PC-3 (cell line): Measurements from ENCODE around the gene STRIP2. TPM values are rescaled to one million over a fixed set of nuclear protein-coding genes. Genes with fewer than 3 reads are reported as not detected.

ENCODE experiments used
- ATAC-seq: fragments of 200-7000 bp; cut with Tn5 transposase; 2 replicates; pipeline ENCODE4 v1.9.1; 2020; ENCODE audit warnings: mild to moderate bottlenecking, moderate library complexity
- BruUV-seq: library from RNA; stranded (reverse); fragments of 400-500 nt; replicated peaks from 2 replicates; lab custom pipeline; 2021; lab: Mats Ljungman, UMichigan
- CTCF ChIA-PET: fragments of 300-600 bp; sonication (Branson Sonifier 250); formaldehyde crosslinking; loops from one replicate; lab custom pipeline; 2022; ENCODE audit warnings: antibody characterized with exemption; lab: Charles Lee
- POLR2A ChIA-PET: fragments of 300-600 bp; sonication (Branson Sonifier 250); formaldehyde crosslinking; loops from one replicate; lab custom pipeline; 2022; ENCODE audit warnings: antibody characterized with exemption; ENCODE audit not compliant: unreplicated experiment; lab: Charles Lee
- DNase-seq: peaks from one replicate; pipeline ENCODE4 v3.0.0-alpha.2; 2015
- H2AFZ ChIP-seq: fragments of 300-600 bp; sonication (generic); 2 replicates; pipeline ENCODE4 v1.6.0; 2016; ENCODE audit warnings: antibody characterized with exemption, low read length
- H3F3A ChIP-seq: fragments of 300-600 bp; sonication (generic); one replicate; pipeline ENCODE4 v1.6.0; 2017; ENCODE audit warnings: antibody characterized with exemption, low read length, control low read depth, mild to moderate bottlenecking; ENCODE audit not compliant: unreplicated experiment
- H3K27ac ChIP-seq: fragments of 300-600 bp; sonication (generic); 2 replicates; pipeline ENCODE4 v1.5.1; 2016; ENCODE audit warnings: mild to moderate bottlenecking, low read length
- H3K27me3 ChIP-seq: fragments of 300-600 bp; sonication (generic); 2 replicates; pipeline ENCODE4 v1.6.1; 2016; ENCODE audit warnings: low read length, mixed read lengths
- H3K36me3 ChIP-seq: fragments of 300-600 bp; sonication (generic); 2 replicates; pipeline ENCODE4 v1.6.1; 2016; ENCODE audit warnings: low read depth, mixed run types, low read length, mixed read lengths
- H3K4me1 ChIP-seq: fragments of 300-600 bp; sonication (generic); 2 replicates; pipeline ENCODE4 v1.5.1; 2016; ENCODE audit warnings: low read length; ENCODE audit not compliant: insufficient read depth
- H3K4me2 ChIP-seq: fragments of 300-600 bp; sonication (generic); 2 replicates; pipeline ENCODE4 v1.6.0; 2016; ENCODE audit warnings: low read length
- H3K4me3 ChIP-seq: fragments of 300-600 bp; sonication (generic); 2 replicates; pipeline ENCODE4 v1.5.1; 2016; ENCODE audit warnings: mild to moderate bottlenecking, low read length, mixed read lengths
- H3K79me2 ChIP-seq: fragments of 300-600 bp; sonication (generic); 2 replicates; pipeline ENCODE4 v1.6.1; 2017; ENCODE audit warnings: low read length, mixed read lengths
- H3K9ac ChIP-seq: fragments of 300-600 bp; sonication (generic); 2 replicates; pipeline ENCODE4 v1.6.0; 2016; ENCODE audit warnings: mild to moderate bottlenecking, low read length
- H3K9me2 ChIP-seq: fragments of 300-600 bp; sonication (generic); replicated peaks from 2 replicates; pipeline ENCODE4 v1.6.1; 2016; ENCODE audit warnings: mixed run types, low read length, mixed read lengths
- H3K9me3 ChIP-seq: fragments of 300-600 bp; sonication (generic); 2 replicates; pipeline ENCODE4 v1.6.1; 2016; ENCODE audit warnings: low read length, mixed read lengths
- H4K20me1 ChIP-seq: fragments of 300-600 bp; sonication (generic); 2 replicates; pipeline ENCODE4 v1.6.1; 2016; ENCODE audit warnings: low read length, mixed read lengths
- CTCF ChIP-seq: fragments of 300-600 bp; sonication (generic); conservative IDR thresholded peaks from 2 replicates; pipeline ENCODE4 v1.5.1; 2017; ENCODE audit warnings: antibody characterized with exemption, low read depth, mild to moderate bottlenecking, low read length
- EZH2 ChIP-seq: fragments of 300-600 bp; sonication (generic); IDR thresholded peaks from one replicate; pipeline ENCODE4 v1.6.1; 2017; ENCODE audit warnings: antibody characterized with exemption, mild to moderate bottlenecking, low read length; ENCODE audit not compliant: unreplicated experiment
- EZH2phosphoT487 ChIP-seq: fragments of 300-600 bp; sonication (generic); IDR thresholded peaks from 2 replicates; pipeline ENCODE4 v1.6.1; 2018; ENCODE audit warnings: mild to moderate bottlenecking, antibody characterized with exemption, low read length, borderline replicate concordance
- intact Hi-C: fragments of 100-400 bp; cut with micrococcal nuclease; formaldehyde crosslinking; loops from 2 replicates; pipeline ENCODE4 v1.9.0; 2023
- total RNA-seq: library from RNA; depleted of rRNA; stranded (reverse); fragments of >200 nt; gene quantifications from 2 replicates; pipeline ENCODE4 v1.2.3, GENCODE V29; 2014

Gene STRIP2
- total RNA-seq, 1 experiment from 2014 or later, result 7.5 TPM

- BruUV-seq, result no TSS peak
- TF ChIP-seq EZH2phosphoT487 (no peak), CTCF (no peak)
- Histone ChIP-seq H3K4me2 (no peak overlapping the region), H3K4me3 (no peak overlapping the region), H4K20me1 (no peaks in the 10 kb centered on the region), H3F3A (peaks cover 5% of the 10 kb centered on the region), H3K27me3 (no peaks in the 10 kb centered on the region), H3K9me2 (no peaks in the 10 kb centered on the region), H3K9me3 (no peaks in the 10 kb centered on the region), H3K4me1 (peaks cover 23% of the 10 kb centered on the region), H3K36me3 (peaks cover 16% of the 10 kb centered on the region; the same call in 1 of the 2 replicates), H3K9ac (no peak overlapping the region), H2AFZ (no peak overlapping the region), H3K79me2 (no peaks in the 10 kb centered on the region), H3K27ac (no peak overlapping the region)
- ChIA-PET CTCF (no interaction called here), POLR2A (no interaction called here)
- no peak for ATAC-seq
- intact Hi-C loops, result no loop called here
- no peak for DNase-seq
Measured at GRCh38 chr7:129468087-129468486, 33.9 kb downstream of the STRIP2 start.

- POLR2A ChIA-PET, result no interaction called here
- Histone ChIP-seq H3K9me2 (no peaks in the 10 kb centered on the region), H3K9ac (no peak overlapping the region), H4K20me1 (no peaks in the 10 kb centered on the region), H3K27ac (no peak overlapping the region), H3K4me3 (no peak overlapping the region), H3K4me1 (peaks cover 23% of the 10 kb centered on the region), H3K9me3 (no peaks in the 10 kb centered on the region), H3K4me2 (no peak overlapping the region), H3K36me3 (peaks cover 16% of the 10 kb centered on the region; the same call in 1 of the 2 replicates), H2AFZ (no peak overlapping the region), H3K79me2 (no peaks in the 10 kb centered on the region), H3K27me3 (no peaks in the 10 kb centered on the region), H3F3A (peaks cover 5% of the 10 kb centered on the region)
- CTCF ChIA-PET, result interaction anchor here (1.1 kb wide), 2 partner anchors 34 to 101 kb away, joined by 3 to 4 read pairs; partner anchors contain the start of gene STRIP2
- DNase-seq (no peak), ATAC-seq (no peak)
- no TSS peak for BruUV-seq
- intact Hi-C loops, result no loop called here
- TF ChIP-seq EZH2, result no peak
- TF ChIP-seq CTCF, result no peak
- no peak for TF ChIP-seq EZH2phosphoT487
Measured at GRCh38 chr7:129468547-129468946, 34.3 kb downstream of the STRIP2 start.

- no peak for TF ChIP-seq CTCF
- TF ChIP-seq EZH2, result no peak
- TF ChIP-seq EZH2phosphoT487, result no peak
- Histone ChIP-seq H3K9me3 (no peaks in the 10 kb centered on the region), H3K27ac (no peak overlapping the region), H3K9me2 (no peaks in the 10 kb centered on the region), H3K27me3 (no peaks in the 10 kb centered on the region), H3K36me3 (peaks cover 15% of the 10 kb centered on the region; the same call in 1 of the 2 replicates), H3K4me1 (peaks cover 23% of the 10 kb centered on the region), H3K9ac (no peak overlapping the region), H4K20me1 (no peaks in the 10 kb centered on the region), H3K79me2 (no peaks in the 10 kb centered on the region), H3F3A (peaks cover 5% of the 10 kb centered on the region), H3K4me2 (no peak overlapping the region), H3K4me3 (no peak overlapping the region), H2AFZ (no peak overlapping the region)
- CTCF ChIA-PET, result interaction anchor here (0.6 to 3.4 kb wide), 3 partner anchors 67 to 178 kb away, joined by 3 to 42 read pairs (median 3); no protein-coding TSS in a partner anchor
- BruUV-seq, result no TSS peak
- ATAC-seq, result no peak
- no peak for DNase-seq
- POLR2A ChIA-PET, result no interaction called here
- intact Hi-C loops, result no loop called here
Measured at GRCh38 chr7:129469930-129470329, 35.7 kb downstream of the STRIP2 start.
